Cardiac fibroblast (primary cell): ENCODE measurements around the gene MAGI2.

Experiments
- DNase-seq, 2 donors: peaks; one replicate each; pipeline versions ENCODE4 v3.0.0 to v3.0.0-alpha.2; 2010; ENCODE audit warnings: low read depth in 2 of 2
- H3K4me3 ChIP-seq, 2 donors: replicated peaks in 1 of 2; 1 replicate in 1 of 2; 2 replicates in 1 of 2; pipeline ENCODE4 v1.5.1; 2011; ENCODE audit warnings: low read depth in 2 of 2, low read length in 2 of 2, mild to moderate bottlenecking in 2 of 2, moderate library complexity in 1 of 2
- CTCF ChIP-seq: IDR thresholded peaks from one replicate; pipeline ENCODE4 v1.5.1; 2011; ENCODE audit warnings: low read depth, mild to moderate bottlenecking, low read length, inconsistent platforms

The MAGI2 gene

DNA sequence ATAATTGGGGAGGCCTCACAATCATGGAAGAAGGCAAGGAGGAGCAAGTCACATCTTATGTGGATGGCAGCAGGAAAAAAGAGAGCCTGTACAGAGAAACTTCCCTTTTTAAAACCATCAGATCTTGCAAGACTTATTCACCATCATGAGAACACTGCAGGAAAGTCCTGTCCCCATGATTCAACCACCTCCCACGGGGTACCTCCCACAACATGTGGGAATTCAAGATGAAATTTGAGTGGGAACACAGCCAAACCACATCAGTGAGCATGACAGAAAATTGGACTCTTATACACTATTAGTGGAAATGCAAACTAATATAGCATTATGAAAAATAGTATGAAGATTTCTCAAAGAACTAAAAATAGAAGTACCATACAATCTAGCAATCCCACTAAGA lies 271.2 kb downstream of the MAGI2 start:
- peak; percentile 86 to 91 for DNase-seq
- H3K4me3 ChIP-seq = no peak overlapping the region
- no peak for TF ChIP-seq CTCF

GRCh38 chr7:79180533-79180932 lies 272.9 kb downstream of the MAGI2 start:
- DNase-seq = no peak
- no peak for TF ChIP-seq CTCF
- H3K4me3 ChIP-seq = no peak overlapping the region

DNA sequence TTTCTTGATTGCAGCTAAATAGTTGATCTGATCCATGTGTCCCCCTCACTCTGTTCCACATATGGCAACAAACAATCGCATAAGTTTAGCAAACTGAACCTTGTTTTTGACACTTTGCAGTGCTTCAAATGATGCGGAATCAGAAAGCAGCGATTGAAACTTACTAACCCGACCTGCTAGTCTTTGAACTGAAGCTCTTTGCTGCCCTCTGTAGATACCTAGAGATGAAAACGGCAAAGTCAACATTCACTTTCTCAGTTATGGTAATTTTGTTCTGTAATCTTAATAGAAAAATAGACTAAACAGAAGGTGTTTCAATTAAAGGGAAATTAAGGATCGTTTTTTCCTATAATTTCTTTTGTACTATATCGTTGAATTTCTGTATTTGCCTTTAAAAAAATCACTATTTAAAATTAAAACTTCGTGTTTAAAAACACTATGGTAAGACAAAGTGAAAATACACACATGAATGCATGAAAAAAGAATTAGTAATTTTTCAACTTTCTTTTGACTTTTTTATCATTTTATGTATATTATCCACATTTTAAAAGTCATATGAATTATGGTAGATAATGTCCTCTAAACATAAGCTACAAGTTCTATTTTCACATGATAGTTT lies 276.5 kb downstream of the MAGI2 start:
- DNase-seq = peak; percentile 66 to 70
- H3K4me3 ChIP-seq = no peak overlapping the region
- TF ChIP-seq CTCF = peak; percentile 60

DNA sequence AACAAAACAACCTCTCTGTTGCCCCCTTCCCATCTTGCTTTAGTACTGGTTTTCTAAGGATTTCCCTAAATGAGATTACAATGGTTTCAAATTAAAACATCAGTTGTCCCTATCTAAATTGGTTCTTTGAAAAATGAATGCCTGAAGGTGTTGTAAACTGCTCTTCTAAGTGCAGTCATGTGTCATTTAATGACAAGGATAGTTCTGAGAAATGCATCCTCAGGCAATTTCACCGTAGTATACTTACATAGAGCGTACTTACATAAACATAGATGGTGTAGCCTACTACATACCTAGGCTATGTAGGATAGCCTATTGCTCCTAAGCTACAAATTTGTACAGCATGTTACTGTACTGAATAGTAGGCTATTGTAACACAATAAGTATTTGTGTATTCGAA lies 278.1 kb downstream of the MAGI2 start:
- H3K4me3 ChIP-seq = no peak overlapping the region
- DNase-seq = no peak
- no peak for TF ChIP-seq CTCF

GRCh38 chr7:79165225-79165624 lies 288.2 kb downstream of the MAGI2 start:
- no peak for DNase-seq
- H3K4me3 ChIP-seq = no peak overlapping the region
- no peak for TF ChIP-seq CTCF

GRCh38 chr7:79159040-79159664 lies 294.3 kb downstream of the MAGI2 start:
- H3K4me3 ChIP-seq = no peak overlapping the region
- DNase-seq = no peak
- TF ChIP-seq CTCF = no peak
